ENCODE measurements around the gene DNAJB4.
"Not testable (repeated sequence)": the region's sequence is repeated elsewhere in the genome, so short reads cannot be mapped to it uniquely, and the experiment has no call there.

DNA sequence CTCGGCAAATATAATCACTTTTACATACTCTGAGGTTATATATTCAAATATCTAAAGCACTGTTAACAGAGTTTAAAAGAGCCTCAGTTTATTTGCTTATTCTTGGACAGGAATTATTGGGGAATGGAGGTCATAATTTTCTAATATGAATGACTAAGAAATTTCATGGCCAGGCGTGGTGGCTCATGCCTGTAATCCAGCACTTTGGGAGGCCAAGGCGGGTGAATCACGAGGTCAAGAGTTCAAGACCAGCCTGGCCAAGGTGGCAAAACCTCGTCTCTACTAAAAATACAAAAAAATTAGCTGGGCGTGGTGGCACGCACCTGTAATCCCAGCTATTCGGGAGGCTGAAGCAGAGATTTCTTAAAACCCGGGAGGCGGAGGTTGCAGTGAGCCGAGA, 4.2 kb upstream of the DNAJB4 start:
- TF ChIP-seq CTCF, POLR2AphosphoS5 (IDR thresholded peaks at IDR 0.05): not testable (repeated sequence)
